HG02763 (cell line): ENCODE measurements around the gene DNAAF8.

Experiments
- ATAC-seq: cut with Tn5 transposase; IDR thresholded peaks from one replicate; pipeline ENCODE4 v1.9.1; 2021; ENCODE audit warnings: mild to moderate bottlenecking, moderate library complexity; ENCODE audit not compliant: unreplicated experiment

Gene DNAAF8

GRCh38 chr16:4694642-4695451 is 39.5 kb upstream of the DNAAF8 start:
- no peak for ATAC-seq

- ATAC-seq, result no peak
Observed at GRCh38 chr16:4695473-4696171, 38.7 kb upstream of the DNAAF8 start.

GRCh38 chr16:4696172-4696904 is 38.0 kb upstream of the DNAAF8 start:
- ATAC-seq, result no peak

GRCh38 chr16:4696905-4697847 is 37.2 kb upstream of the DNAAF8 start:
- ATAC-seq, result no peak

GRCh38 chr16:4697848-4698291 is 36.5 kb upstream of the DNAAF8 start:
- ATAC-seq, result no peak

GRCh38 chr16:4698321-4699045 is 35.9 kb upstream of the DNAAF8 start:
- ATAC-seq, result no peak

- ATAC-seq, result no peak
Observed at GRCh38 chr16:4699046-4699556, 35.2 kb upstream of the DNAAF8 start.

- ATAC-seq, result no peak
Observed at GRCh38 chr16:4700380-4700996, 33.8 kb upstream of the DNAAF8 start.

- no peak for ATAC-seq
Observed at GRCh38 chr16:4700997-4701743, 33.2 kb upstream of the DNAAF8 start.

GRCh38 chr16:4701791-4702465 is 32.4 kb upstream of the DNAAF8 start:
- ATAC-seq, result no peak

- no peak for ATAC-seq
Observed at GRCh38 chr16:4702466-4702808, 31.9 kb upstream of the DNAAF8 start.

GRCh38 chr16:4703906-4704305 is 30.4 kb upstream of the DNAAF8 start:
- no peak for ATAC-seq

GRCh38 chr16:4704491-4704890 is 29.8 kb upstream of the DNAAF8 start:
- no peak for ATAC-seq

- no peak for ATAC-seq
Observed at GRCh38 chr16:4704913-4705312, 29.4 kb upstream of the DNAAF8 start.

GRCh38 chr16:4706871-4707270 is 27.5 kb upstream of the DNAAF8 start:
- no peak for ATAC-seq

- no peak for ATAC-seq
Observed at GRCh38 chr16:4709481-4709880, 24.9 kb upstream of the DNAAF8 start.

- no peak for ATAC-seq
Observed at GRCh38 chr16:4713663-4714501, 20.5 kb upstream of the DNAAF8 start.
